A673 (cell line): ENCODE results near the gene OTUD5.

Experiments used
- CTCF ChIP-seq: fragments of 300-800, 200-600 bp; sonication (generic); conservative IDR thresholded peaks from 2 replicates; pipeline ENCODE4 v1.5.1; 2017; ENCODE audit warnings: low read depth, mild to moderate bottlenecking, antibody characterized with exemption, low read length, moderate library complexity, mixed read lengths
- EZH2 ChIP-seq: fragments of 200-600 bp; sonication (generic); IDR thresholded peaks from 2 replicates; pipeline ENCODE4 v1.6.1; 2017; ENCODE audit warnings: borderline replicate concordance, low read depth, mild to moderate bottlenecking, mixed read lengths, antibody characterized with exemption, low read length; ENCODE audit not compliant: poor library complexity, severe bottlenecking

- no peak for TF ChIP-seq CTCF
- no peak for TF ChIP-seq EZH2
Measured at GRCh38 chrX:48911412-48912182, 45.8 kb downstream of the OTUD5 start, which contains the start of gene SLC35A2.
